Keratinocyte (primary cell): ENCODE data around the gene SMIM24. TPM values are rescaled to one million over a fixed set of nuclear protein-coding genes. Genes with fewer than 3 reads are reported as not detected.
A peak's percentile ranks its signal among the peaks of the same experiment; 100 is the strongest.

Source experiments
- DNase-seq: peaks from one replicate; pipeline ENCODE4 v3.0.0-alpha.2; 2011; ENCODE audit warnings: low read depth, missing footprints, low spot score
- FAIRE-seq: peaks from 2 replicates; lab custom pipeline; 2011; peaks lifted over from hg19 to GRCh38; lab: Jason Lieb, UNC
- H2AFZ ChIP-seq: 2 replicates; pipeline ENCODE4 v1.6.0; 2012; ENCODE audit warnings: low read length, control low read depth, inconsistent platforms; ENCODE audit not compliant: control insufficient read depth
- H3K27ac ChIP-seq: 2 replicates; pipeline ENCODE4 v1.5.1; 2011; ENCODE audit warnings: low read length; ENCODE audit not compliant: control insufficient read depth, insufficient read depth
- H3K27me3 ChIP-seq: 3 replicates; pipeline ENCODE4 v1.6.0; 2011; ENCODE audit warnings: low read length; ENCODE audit not compliant: control insufficient read depth, insufficient read depth; ENCODE audit errors: extremely low read depth
- H3K36me3 ChIP-seq, 2 experiments: 2 replicates in 1 of 2; 3 replicates in 1 of 2; pipeline ENCODE4 v1.5.1; 2011; ENCODE audit warnings: low read length in 2 of 2, mild to moderate bottlenecking in 1 of 2; ENCODE audit not compliant: control insufficient read depth in 2 of 2, insufficient read depth in 2 of 2; ENCODE audit errors: extremely low read depth in 1 of 2
- H3K4me1 ChIP-seq: 3 replicates; pipeline ENCODE4 v1.5.1; 2011; ENCODE audit warnings: low read length; ENCODE audit not compliant: control insufficient read depth, insufficient read depth; ENCODE audit errors: extremely low read depth
- H3K4me2 ChIP-seq: 3 replicates; pipeline ENCODE4 v1.6.0; 2011; ENCODE audit warnings: low read depth, low read length; ENCODE audit not compliant: control insufficient read depth, insufficient read depth; ENCODE audit errors: extremely low read depth
- H3K4me3 ChIP-seq, 3 experiments: fragments of 200-600 bp in 1 of 3; sonication (generic) in 1 of 3; 2 replicates in 2 of 3; 3 replicates in 1 of 3; pipeline ENCODE4 v1.5.1; 2011 to 2016; ENCODE audit warnings: low read length in 3 of 3, mild to moderate bottlenecking in 3 of 3, control low read depth in 2 of 3, inconsistent platforms in 1 of 3, low read depth in 1 of 3, mixed read lengths in 1 of 3, mixed run types in 1 of 3, moderate library complexity in 1 of 3; ENCODE audit not compliant: control insufficient read depth in 2 of 3, insufficient read depth in 2 of 3; ENCODE audit errors: extremely low read depth in 1 of 3
- H3K79me2 ChIP-seq: 2 replicates; pipeline ENCODE4 v1.6.0; 2012; ENCODE audit warnings: low read length; ENCODE audit not compliant: control insufficient read depth, insufficient read depth
- H3K9ac ChIP-seq: 3 replicates; pipeline ENCODE4 v1.6.0; 2011; ENCODE audit warnings: low read length; ENCODE audit not compliant: control insufficient read depth, insufficient read depth; ENCODE audit errors: extremely low read depth
- H3K9me1 ChIP-seq: 3 replicates; pipeline ENCODE4 v1.6.0; 2011; ENCODE audit warnings: low read length; ENCODE audit not compliant: control insufficient read depth, insufficient read depth; ENCODE audit errors: extremely low read depth
- H3K9me3 ChIP-seq: 2 replicates; pipeline ENCODE4 v1.5.1; 2012; ENCODE audit warnings: low read depth, low read length; ENCODE audit not compliant: control insufficient read depth
- H4K20me1 ChIP-seq: 3 replicates; pipeline ENCODE4 v1.6.0; 2011; ENCODE audit warnings: low read length; ENCODE audit not compliant: control insufficient read depth, insufficient read depth; ENCODE audit errors: extremely low read depth
- CTCF ChIP-seq, 3 experiments: IDR thresholded peaks in 1 of 3; conservative IDR thresholded peaks in 1 of 3; optimal IDR thresholded peaks in 1 of 3; 2 replicates in 2 of 3; 3 replicates in 1 of 3; pipeline versions ENCODE3 to v1.5.1; 2011; ENCODE audit warnings: low read length in 3 of 3, mild to moderate bottlenecking in 3 of 3, moderate library complexity in 2 of 3, control low read depth in 1 of 3, inconsistent platforms in 1 of 3; ENCODE audit not compliant: insufficient read depth in 2 of 3; ENCODE audit errors: extremely low read depth in 1 of 3
- EZH2 ChIP-seq: IDR thresholded peaks from one replicate; pipeline ENCODE4 v1.6.1; 2012; ENCODE audit warnings: inconsistent platforms, mild to moderate bottlenecking, low read length, moderate library complexity
- dilution Hi-C: fragments of 300-500 bp; cut with MboI; formaldehyde crosslinking; loops from one replicate; pipeline ENCODE4 v1.7.0; 2020; ENCODE audit warnings: low sequenced_read_pairs; ENCODE audit not compliant: extremely low pct_ligation_motif_present
- polyA plus RNA-seq, 5 experiments: library from polyadenylated mRNA; depleted of rRNA in 3 of 5; stranded (reverse) in 3 of 5; stranded (forward) in 1 of 5; unstranded in 1 of 5; fragments of >200 nt; gene quantifications; 1 replicate in 1 of 5; 2 replicates in 3 of 5; 3 replicates in 1 of 5; pipeline versions ENCODE4 v1.2.1 to v1.2.3, GENCODE V29; 2011 to 2012; ENCODE audit warnings: missing spikeins in 2 of 5, low read depth in 1 of 5, low replicate concordance in 1 of 5

Gene SMIM24
- polyA plus RNA-seq, 1 donor (not counting 4 experiments of a cell fraction or from before 2014, with no cell fraction given), result not detected

GRCh38 chr19:3505598-3506383 is 25.5 kb upstream of the SMIM24 start, which contains the start of gene FZR1:
Gene FZR1, plus strand, starts transcription at chr19:3506311. Its CDS starts 16,679 bp downstream, at chr19:3522990.
- Histone ChIP-seq H3K9me3 (no peaks in the 10 kb centered on the region), H3K27me3 (no peaks in the 10 kb centered on the region), H3K4me2 (peak within 1 kb of the TSS; percentile 94), H3K36me3 (peaks cover 5 to 7% of the 10 kb centered on the region in 2 experiments), H4K20me1 (peaks cover 11% of the 10 kb centered on the region), H3K9me1 (peaks cover 6% of the 10 kb centered on the region), H2AFZ (peak within 1 kb of the TSS; percentile 97), H3K27ac (peak within 1 kb of the TSS; percentile 97), H3K79me2 (peaks cover 42% of the 10 kb centered on the region), H3K9ac (peak within 1 kb of the TSS; percentile 94), H3K4me3 (peak within 1 kb of the TSS; percentile 80 to 87 (median 83)), H3K4me1 (peaks cover 25% of the 10 kb centered on the region)
- dilution Hi-C loops, result no loop called here
- peak; percentile 90 for DNase-seq
- TF ChIP-seq CTCF (optimal IDR thresholded peaks at IDR 0.05 in 1 of 3, IDR thresholded peaks at IDR 0.05 in 1 of 3, conservative IDR thresholded peaks at IDR 0.05 in 1 of 3; ENCODE audit: extremely low read depth in 1 of 3, insufficient read depth in 2 of 3, low read length in 3 of 3) (no peak), EZH2 (no peak)
- peak; percentile 53 for FAIRE-seq

GRCh38 chr19:3504735-3505134 is 24.4 kb upstream of the SMIM24 start:
- Histone ChIP-seq H3K4me1 (peaks cover 23% of the 10 kb centered on the region), H3K4me2 (peak overlapping the region; percentile 94), H3K4me3 (peak overlapping the region in 1 of 3 experiments; percentile 83), H3K27ac (peak overlapping the region; percentile 97), H3K9me3 (no peaks in the 10 kb centered on the region), H3K79me2 (peaks cover 39% of the 10 kb centered on the region), H2AFZ (no peak overlapping the region), H4K20me1 (peaks cover 3% of the 10 kb centered on the region), H3K9ac (no peak overlapping the region), H3K27me3 (no peaks in the 10 kb centered on the region), H3K36me3 (no peaks in the 10 kb centered on the region), H3K9me1 (peaks cover 6% of the 10 kb centered on the region)
- dilution Hi-C loops, result no loop called here
- TF ChIP-seq CTCF (optimal IDR thresholded peaks at IDR 0.05 in 1 of 3, IDR thresholded peaks at IDR 0.05 in 1 of 3, conservative IDR thresholded peaks at IDR 0.05 in 1 of 3; ENCODE audit: extremely low read depth in 1 of 3, insufficient read depth in 2 of 3, low read length in 3 of 3), result no peak
- TF ChIP-seq EZH2, result no peak
- DNase-seq (no peak), FAIRE-seq (no peak)
